ENCODE results near the gene SUSD1. TPM values are rescaled to one million over a fixed set of nuclear protein-coding genes. Genes with fewer than 3 reads are reported as not detected.

Gene SUSD1
- total and polyA plus RNA-seq, 9 of the 15 experiments (the other 6 are each of a cell fraction or from before 2014, with no cell fraction given), result 10.9 to 44.4 (median 36.1) TPM

- POLR2A ChIA-PET, result interaction anchor here (1.1 to 1.8 kb wide), 2 partner anchors 8 to 9 kb away, joined by 3 to 4 read pairs; no protein-coding TSS in a partner anchor
- DNase-seq (ENCODE audit: extremely low read depth in 1 of 4, low spot score in 3 of 4) (no peak), FAIRE-seq (no peak), ATAC-seq (no peak)
- Histone ChIP-seq H4K20me1 (replicated peaks; ENCODE audit: control insufficient read depth, insufficient read depth, low read length) (no peaks in the 10 kb centered on the region), H3K4me3 (no peak overlapping the region), H2AFZ (ENCODE audit: low read depth, low read length) (no peak overlapping the region), H3K4me1 (replicated peaks in 1 of 2; ENCODE audit: control insufficient read depth in 2 of 2, insufficient read depth in 2 of 2, low read length in 2 of 2) (no peaks in the 10 kb centered on the region; a peak in 1 of 5 replicates), H3K9me3 (replicated peaks; ENCODE audit: control insufficient read depth, insufficient read depth, low read depth, low read length) (no peaks in the 10 kb centered on the region), H3K9ac (ENCODE audit: insufficient read depth in 1 of 2, low read depth in 2 of 2, low read length in 2 of 2) (no peak overlapping the region), H3K27me3 (ENCODE audit: control insufficient read depth in 2 of 2, insufficient read depth in 2 of 2, low read length in 2 of 2) (no peaks in the 10 kb centered on the region), H3K79me2 (ENCODE audit: control insufficient read depth, insufficient read depth, low read length) (no peaks in the 10 kb centered on the region), H3K4me2 (ENCODE audit: insufficient read depth, low read length) (no peak overlapping the region), H3K27ac (ENCODE audit: extremely low read depth, low read depth, low read length) (no peak overlapping the region), H3K36me3 (ENCODE audit: control insufficient read depth, insufficient read depth, low read length) (peaks cover 77% of the 10 kb centered on the region), H3K9me1 (ENCODE audit: control insufficient read depth, insufficient read depth, low read length) (no peaks in the 10 kb centered on the region)
- BruUV-seq (replicated peaks), result no TSS peak
- intact Hi-C loops (cut with micrococcal nuclease), result no loop called here
- 100% methylated on average over 1 of the region's 1 CpG for WGBS (ENCODE audit: insufficient coverage, low coverage, missing lambda C conversion rate)
- TF ChIP-seq CHD4 (IDR thresholded peaks at IDR 0.05; ENCODE audit: insufficient read depth, insufficient replicate concordance, low read depth, low read length, poor library complexity, severe bottlenecking) (no peak), SREBF1 (IDR thresholded peaks at IDR 0.05; ENCODE audit: borderline replicate concordance, low read depth, low read length) (no peak), XRCC4 (IDR thresholded peaks at IDR 0.05; ENCODE audit: extremely low read depth, insufficient read depth, insufficient read length) (no peak), GTF2E2 (tag; IDR thresholded peaks at IDR 0.05) (no peak), PML (IDR thresholded peaks at IDR 0.05; ENCODE audit: low read length) (no peak), MAFG (tag; conservative IDR thresholded peaks at IDR 0.05) (no peak), RBM17 (IDR thresholded peaks at IDR 0.05; ENCODE audit: borderline replicate concordance, low read depth, low read length) (no peak), SRSF9 (IDR thresholded peaks at IDR 0.05; ENCODE audit: borderline replicate concordance, low read depth, low read length) (no peak), ZFPM2 (CRISPR knock-in tag; IDR thresholded peaks at IDR 0.05) (no peak), TCF7 (IDR thresholded peaks at IDR 0.05; ENCODE audit: borderline replicate concordance) (no peak), EGR1 (conservative IDR thresholded peaks at IDR 0.05) (no peak), ZFP91 (CRISPR knock-in tag; IDR thresholded peaks at IDR 0.05) (no peak)
- TF ChIP-seq, protein P1, sequence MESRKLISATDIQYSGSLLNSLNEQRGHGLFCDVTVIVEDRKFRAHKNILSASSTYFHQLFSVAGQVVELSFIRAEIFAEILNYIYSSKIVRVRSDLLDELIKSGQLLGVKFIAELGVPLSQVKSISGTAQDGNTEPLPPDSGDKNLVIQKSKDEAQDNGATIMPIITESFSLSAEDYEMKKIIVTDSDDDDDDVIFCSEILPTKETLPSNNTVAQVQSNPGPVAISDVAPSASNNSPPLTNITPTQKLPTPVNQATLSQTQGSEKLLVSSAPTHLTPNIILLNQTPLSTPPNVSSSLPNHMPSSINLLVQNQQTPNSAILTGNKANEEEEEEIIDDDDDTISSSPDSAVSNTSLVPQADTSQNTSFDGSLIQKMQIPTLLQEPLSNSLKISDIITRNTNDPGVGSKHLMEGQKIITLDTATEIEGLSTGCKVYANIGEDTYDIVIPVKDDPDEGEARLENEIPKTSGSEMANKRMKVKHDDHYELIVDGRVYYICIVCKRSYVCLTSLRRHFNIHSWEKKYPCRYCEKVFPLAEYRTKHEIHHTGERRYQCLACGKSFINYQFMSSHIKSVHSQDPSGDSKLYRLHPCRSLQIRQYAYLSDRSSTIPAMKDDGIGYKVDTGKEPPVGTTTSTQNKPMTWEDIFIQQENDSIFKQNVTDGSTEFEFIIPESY (CRISPR knock-in tag; IDR thresholded peaks at IDR 0.05), result no peak
- in situ Hi-C loops (cut with MboI), result no loop called here
- CTCF ChIA-PET (ENCODE audit: low intra/inter-chr PET ratio), result no interaction called here
These were observed 131.7 kb downstream of the SUSD1 start for GRCh38 chr9:112043423-112043822.

Measured in K562 (cell line).